GM23248 (cell line): ENCODE measurements around the gene IRF3. TPM values are rescaled to one million over a fixed set of nuclear protein-coding genes. Genes with fewer than 3 reads are reported as not detected.

Source experiments
- DNase-seq: peaks from one replicate; pipeline ENCODE4 v3.0.0-alpha.2; 2015
- H2AFZ ChIP-seq: fragments of 200-600 bp; sonication (generic); 2 replicates; pipeline ENCODE4 v1.6.1; 2016; ENCODE audit warnings: antibody characterized with exemption
- H3F3A ChIP-seq: fragments of 200-600 bp; sonication (generic); 2 replicates; pipeline ENCODE4 v1.6.1; 2016; ENCODE audit warnings: mild to moderate bottlenecking, antibody characterized with exemption, mixed run types; ENCODE audit not compliant: insufficient read depth
- H3K27ac ChIP-seq: fragments of 200-600 bp; sonication (generic); 2 replicates; pipeline ENCODE4 v1.5.1; 2016; ENCODE audit warnings: mild to moderate bottlenecking
- H3K27me3 ChIP-seq: fragments of 200-600 bp; sonication (generic); replicated peaks from 2 replicates; pipeline ENCODE4 v1.6.1; 2016; ENCODE audit warnings: mild to moderate bottlenecking; ENCODE audit not compliant: insufficient read depth
- H3K36me3 ChIP-seq: fragments of 200-600 bp; sonication (generic); 2 replicates; pipeline ENCODE4 v1.6.1; 2016; ENCODE audit warnings: low read depth, mild to moderate bottlenecking
- H3K4me1 ChIP-seq: fragments of 200-600 bp; sonication (generic); 2 replicates; pipeline ENCODE4 v1.6.1; 2016; ENCODE audit warnings: mild to moderate bottlenecking; ENCODE audit not compliant: insufficient read depth
- H3K4me2 ChIP-seq: fragments of 200-600 bp; sonication (generic); one replicate; pipeline ENCODE4 v1.6.1; 2016; ENCODE audit warnings: mild to moderate bottlenecking; ENCODE audit not compliant: unreplicated experiment
- H3K4me3 ChIP-seq: fragments of 200-600 bp; sonication (generic); 2 replicates; pipeline ENCODE4 v1.5.1; 2016; ENCODE audit warnings: mild to moderate bottlenecking
- H3K79me2 ChIP-seq: fragments of 200-600 bp; sonication (generic); 2 replicates; pipeline ENCODE4 v1.6.1; 2016; ENCODE audit warnings: mild to moderate bottlenecking; ENCODE audit not compliant: insufficient read depth
- H3K9ac ChIP-seq: fragments of 200-600 bp; sonication (generic); 2 replicates; pipeline ENCODE4 v1.6.1; 2016; ENCODE audit warnings: mild to moderate bottlenecking
- H3K9me2 ChIP-seq: fragments of 200-600 bp; sonication (generic); 2 replicates; pipeline ENCODE4 v1.6.1; 2016; ENCODE audit warnings: mixed run types, mild to moderate bottlenecking, moderate library complexity; ENCODE audit not compliant: insufficient read depth
- H3K9me3 ChIP-seq: fragments of 200-600 bp; sonication (generic); one replicate; pipeline ENCODE4 v1.6.1; 2017; ENCODE audit warnings: low read depth
- H4K20me1 ChIP-seq: fragments of 200-600 bp; sonication (generic); 2 replicates; pipeline ENCODE4 v1.6.0; 2016; ENCODE audit not compliant: insufficient read depth
- EZH2 ChIP-seq: fragments of 200-600 bp; sonication (generic); IDR thresholded peaks from 2 replicates; pipeline ENCODE4 v1.6.1; 2018; ENCODE audit warnings: antibody characterized with exemption, mild to moderate bottlenecking; ENCODE audit not compliant: insufficient read depth, poor library complexity, severe bottlenecking
- EZH2phosphoT487 ChIP-seq: fragments of 200-600 bp; sonication (generic); IDR thresholded peaks from 2 replicates; pipeline ENCODE4 v1.6.1; 2018; ENCODE audit warnings: antibody characterized with exemption, moderate library complexity, mild to moderate bottlenecking, low read depth; ENCODE audit not compliant: insufficient read depth
- WGBS, 2 experiments: methylation state at CpG; one replicate each; pipeline ENCODE4 v1.1.6; 2015 to 2017; ENCODE audit warnings: low lambda C conversion rate in 2 of 2, low coverage in 1 of 2; ENCODE audit errors: missing lambda C conversion rate in 2 of 2; 5-methylcytosine and 5-hydroxymethylcytosine counted together
- in situ Hi-C: fragments of 300-500 bp; cut with MboI; formaldehyde crosslinking; loops from 2 replicates; pipeline ENCODE4 v1.15.0; 2020
- polyA plus RNA-seq: library from polyadenylated mRNA; unstranded; fragments of >200 nt; fragmentation: Nextera tagmentation; extraction: Ambion mirVana; gene quantifications from 2 replicates; pipeline ENCODE4 v1.2.1, GENCODE V29; 2016
- total RNA-seq: library from RNA; depleted of rRNA; stranded (reverse); fragments of >200 nt; shearing (Covaris generic); gene quantifications from 2 replicates; pipeline ENCODE4 v1.2.3, GENCODE V29; 2014

Gene IRF3
- total and polyA plus RNA-seq, 2 experiments from 2014 or later: 28.6 to 50.0 TPM

- Histone ChIP-seq H3K4me3 (no peak overlapping the region), H3K9me2 (no peaks in the 10 kb centered on the region), H3K36me3 (peaks cover 7% of the 10 kb centered on the region; the same call in 1 of the 2 replicates), H4K20me1 (no peaks in the 10 kb centered on the region), H3K4me2 (no peak overlapping the region), H3K9me3 (no peaks in the 10 kb centered on the region), H3K27me3 (no peaks in the 10 kb centered on the region), H3F3A (peaks cover 39% of the 10 kb centered on the region), H3K9ac (no peak overlapping the region), H2AFZ (no peak overlapping the region), H3K27ac (no peak overlapping the region), H3K4me1 (peaks cover 9% of the 10 kb centered on the region), H3K79me2 (peaks cover 3% of the 10 kb centered on the region)
- no peak for DNase-seq
- no peak for TF ChIP-seq EZH2phosphoT487
- TF ChIP-seq EZH2: no peak
- in situ Hi-C loops: no loop called here
- WGBS, 2 experiments: 88 to 92% methylated on average over 5 of the region's 5 CpGs
Measured at GRCh38 chr19:49632576-49632975, 33.1 kb downstream of the IRF3 start.

DNA sequence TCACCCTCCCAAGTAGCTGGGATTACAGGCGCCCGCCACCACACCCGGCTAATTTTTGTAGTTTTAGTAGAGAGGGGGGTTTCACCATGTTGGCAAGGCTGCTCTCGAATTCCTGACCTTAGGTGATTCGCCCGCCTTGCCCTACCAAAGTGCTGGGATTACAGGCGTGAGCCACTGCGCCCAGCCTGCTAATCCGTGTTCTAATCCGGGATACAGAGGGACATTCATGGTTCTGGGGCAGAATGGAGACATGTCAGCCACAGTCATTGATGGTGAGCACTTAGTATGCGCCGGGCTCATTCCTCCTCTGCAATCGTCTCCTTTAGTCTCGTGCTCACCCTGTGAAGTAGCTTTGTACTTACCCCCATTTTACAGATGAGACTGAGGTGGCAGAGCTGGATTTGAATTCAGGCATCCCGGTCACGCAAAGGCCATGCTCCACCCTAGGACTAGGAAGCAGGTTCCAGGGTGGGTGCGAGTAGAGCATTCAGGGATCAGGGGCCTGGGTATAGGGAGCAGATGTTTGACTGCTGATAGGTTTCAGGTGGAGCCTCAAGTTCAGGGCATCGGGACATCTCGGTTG, 34.0 kb downstream of the IRF3 start:
- WGBS, 2 experiments: 74 to 76% methylated on average over 19 of the region's 19 CpGs
- no peak overlapping the region for H3K9ac ChIP-seq
- no peaks in the 10 kb centered on the region for H3K9me3 ChIP-seq

GRCh38 chr19:49631014-49631588, 34.6 kb downstream of the IRF3 start:
- in situ Hi-C loops: no loop called here
- Histone ChIP-seq H3K4me2 (peak overlapping the region; percentile 3), H3K9me3 (no peaks in the 10 kb centered on the region), H3K4me3 (no peak overlapping the region), H3K79me2 (no peaks in the 10 kb centered on the region), H4K20me1 (no peaks in the 10 kb centered on the region), H3K27me3 (no peaks in the 10 kb centered on the region), H2AFZ (no peak overlapping the region), H3K9ac (no peak overlapping the region; the same call in 1 of the 2 replicates), H3K9me2 (no peaks in the 10 kb centered on the region), H3K36me3 (peaks cover 7% of the 10 kb centered on the region; the same call in 1 of the 2 replicates), H3F3A (peaks cover 39% of the 10 kb centered on the region), H3K4me1 (peaks cover 9% of the 10 kb centered on the region), H3K27ac (peak overlapping the region; percentile 17)
- TF ChIP-seq EZH2 (no peak), EZH2phosphoT487 (no peak)
- 5 to 9% methylated on average over 6 to 9 of the region's 9 CpGs for WGBS, 2 experiments
- peak; percentile 39 for DNase-seq

More for the DNA sequence above, 34.0 kb downstream of the IRF3 start:
- in situ Hi-C loops: no loop called here
- Histone ChIP-seq H3K9me2 (no peaks in the 10 kb centered on the region), H3K4me2 (no peak overlapping the region), H3K4me1 (peaks cover 9% of the 10 kb centered on the region), H3K36me3 (peaks cover 7% of the 10 kb centered on the region; the same call in 1 of the 2 replicates), H3F3A (peaks cover 39% of the 10 kb centered on the region), H3K79me2 (no peaks in the 10 kb centered on the region), H4K20me1 (no peaks in the 10 kb centered on the region), H3K4me3 (no peak overlapping the region), H3K27ac (no peak overlapping the region), H3K27me3 (no peaks in the 10 kb centered on the region), H2AFZ (no peak overlapping the region)
- TF ChIP-seq EZH2 (no peak), EZH2phosphoT487 (no peak)
- no peak for DNase-seq

GRCh38 chr19:49629659-49630058, 36.0 kb downstream of the IRF3 start:
- WGBS, 2 experiments: 66 to 73% methylated on average over 9 of the region's 9 CpGs
- Histone ChIP-seq H3K27ac (no peak overlapping the region), H2AFZ (no peak overlapping the region), H3K4me2 (no peak overlapping the region), H3K9me3 (no peaks in the 10 kb centered on the region), H3K4me1 (peaks cover 9% of the 10 kb centered on the region), H3K27me3 (no peaks in the 10 kb centered on the region), H3K9me2 (no peaks in the 10 kb centered on the region), H3K9ac (no peak overlapping the region), H3F3A (peaks cover 39% of the 10 kb centered on the region), H3K4me3 (no peak overlapping the region), H3K36me3 (no peaks in the 10 kb centered on the region; the same call in 1 of the 2 replicates), H4K20me1 (no peaks in the 10 kb centered on the region), H3K79me2 (no peaks in the 10 kb centered on the region)
- no peak for TF ChIP-seq EZH2phosphoT487
- TF ChIP-seq EZH2: no peak
- in situ Hi-C loops: no loop called here
- no peak for DNase-seq
